HG02938 (cell line): Measurements from ENCODE around the gene SLC19A3.

Experiments
- ATAC-seq: cut with Tn5 transposase; IDR thresholded peaks from one replicate; pipeline ENCODE4 v1.9.1; 2021; ENCODE audit warnings: mild to moderate bottlenecking, moderate library complexity; ENCODE audit not compliant: unreplicated experiment

Gene SLC19A3

GRCh38 chr2:227634201-227634600 is 83.6 kb downstream of the SLC19A3 start:
- no peak for ATAC-seq
